ENCODE measurements around the gene MECP2. TPM values are rescaled to one million over a fixed set of nuclear protein-coding genes. Genes with fewer than 3 reads are reported as not detected.

The MECP2 gene
- total and polyA plus RNA-seq, 2 donors (not counting 1 experiment from before 2014, with no cell fraction given) = 20.0 to 122 TPM

GRCh38 chrX:154019633-154020528 lies 77.6 kb downstream of the MECP2 start, which contains the start of gene IRAK1:
Gene IRAK1, minus strand, starts transcription at chrX:154019902. Its CDS starts 90 bp downstream, at chrX:154019812.
- ChIA-PET POLR2A (interaction anchor here (0.6 to 1.5 kb wide), 5 partner anchors 12 to 93 kb away, joined by 3 to 11 read pairs (median 4); partner anchors contain the start of gene HCFC1), CTCF (interaction anchor here (0.6 to 3.9 kb wide), 7 partner anchors 17 to 117 kb away, joined by 3 to 21 read pairs (median 3); no protein-coding TSS in a partner anchor)
- no peaks in the 10 kb centered on the region for H3K27me3 ChIP-seq (replicated peaks in 1 of 4; ENCODE audit: control extremely low read depth in 1 of 4, control insufficient read depth in 3 of 4, insufficient read depth in 4 of 4, low read length in 3 of 4)
- H3K27me3 Mint-ChIP-seq = no peaks in the 10 kb centered on the region
- H3K4me1 Mint-ChIP-seq = peaks cover 18% of the 10 kb centered on the region
- H3K79me2 ChIP-seq (ENCODE audit: control insufficient read depth, insufficient read depth, low read length) = peaks cover 24% of the 10 kb centered on the region
- no peaks in the 10 kb centered on the region for H4K20me1 ChIP-seq (ENCODE audit: control insufficient read depth, insufficient read depth, low read length, poor library complexity, severe bottlenecking)
- peak within 1 kb of the TSS in 4 of 5 experiments; percentile 55 to 67 (median 64) for H3K4me3 ChIP-seq (ENCODE audit: control extremely low read depth in 1 of 5, extremely low read depth in 1 of 5, insufficient read depth in 1 of 5, low read depth in 2 of 5, low read length in 4 of 5)
- H3K9me3 ChIP-seq (ENCODE audit: control extremely low read depth in 1 of 3, control insufficient read depth in 2 of 3, insufficient read depth in 1 of 3, low read length in 2 of 3) = no peaks in the 10 kb centered on the region
- peak within 1 kb of the TSS; percentile 89 for H3K4me2 ChIP-seq (replicated peaks; ENCODE audit: low read depth, low read length, poor library complexity, severe bottlenecking)
- peak within 1 kb of the TSS; percentile 50 to 74 for H3K27ac ChIP-seq (ENCODE audit: low read length in 2 of 2)
- DNase-seq = peak; percentile 74
- peak within 1 kb of the TSS; percentile 64 for H2AFZ ChIP-seq (ENCODE audit: insufficient read depth, low read depth, low read length, poor library complexity, severe bottlenecking)
- no peak for TF ChIP-seq EZH2 (IDR thresholded peaks at IDR 0.05; ENCODE audit: borderline replicate concordance, insufficient read depth, low read depth, low read length, poor library complexity, severe bottlenecking)
- TF ChIP-seq, protein P1, sequence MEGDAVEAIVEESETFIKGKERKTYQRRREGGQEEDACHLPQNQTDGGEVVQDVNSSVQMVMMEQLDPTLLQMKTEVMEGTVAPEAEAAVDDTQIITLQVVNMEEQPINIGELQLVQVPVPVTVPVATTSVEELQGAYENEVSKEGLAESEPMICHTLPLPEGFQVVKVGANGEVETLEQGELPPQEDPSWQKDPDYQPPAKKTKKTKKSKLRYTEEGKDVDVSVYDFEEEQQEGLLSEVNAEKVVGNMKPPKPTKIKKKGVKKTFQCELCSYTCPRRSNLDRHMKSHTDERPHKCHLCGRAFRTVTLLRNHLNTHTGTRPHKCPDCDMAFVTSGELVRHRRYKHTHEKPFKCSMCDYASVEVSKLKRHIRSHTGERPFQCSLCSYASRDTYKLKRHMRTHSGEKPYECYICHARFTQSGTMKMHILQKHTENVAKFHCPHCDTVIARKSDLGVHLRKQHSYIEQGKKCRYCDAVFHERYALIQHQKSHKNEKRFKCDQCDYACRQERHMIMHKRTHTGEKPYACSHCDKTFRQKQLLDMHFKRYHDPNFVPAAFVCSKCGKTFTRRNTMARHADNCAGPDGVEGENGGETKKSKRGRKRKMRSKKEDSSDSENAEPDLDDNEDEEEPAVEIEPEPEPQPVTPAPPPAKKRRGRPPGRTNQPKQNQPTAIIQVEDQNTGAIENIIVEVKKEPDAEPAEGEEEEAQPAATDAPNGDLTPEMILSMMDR (IDR thresholded peaks at IDR 0.05) = no peak
- H3K9ac ChIP-seq (ENCODE audit: low read length) = peak within 1 kb of the TSS; percentile 70
- under 1% methylated on average over 97 of the region's 99 CpGs for WGBS (ENCODE audit: insufficient coverage)
- intact Hi-C loops (cut with micrococcal nuclease) = loop anchor here (2.0 kb wide), 1 partner anchor 47 kb away; the partner anchor contains the start of gene TMEM187
- peak within 1 kb of the TSS; percentile 91 for H3K27ac Mint-ChIP-seq
- ATAC-seq (ENCODE audit: low read depth) = peak; percentile 82
- peaks cover 6 to 21% of the 10 kb centered on the region in 2 donors for H3K4me1 ChIP-seq (ENCODE audit: control insufficient read depth in 2 of 2, insufficient read depth in 2 of 2, low read length in 2 of 2)
- H3K4me3 Mint-ChIP-seq = peak within 1 kb of the TSS; percentile 88
- H3K9me3 Mint-ChIP-seq (ENCODE audit: insufficient read depth) = no peaks in the 10 kb centered on the region
- H3K36me3 ChIP-seq (replicated peaks in 1 of 2; ENCODE audit: control extremely low read depth in 1 of 2, control insufficient read depth in 1 of 2, extremely low read depth in 1 of 2, insufficient read depth in 2 of 2, low read length in 1 of 2) = peaks cover 0 to 30% of the 10 kb centered on the region in 2 experiments

All from B cell (primary cell).